Stimulated activated CD8-positive, alpha-beta memory T cell treated with anti-CD3 and anti-CD28 coated beads, Interleukin-12 subunit alpha, Interleukin-12 subunit beta, amount 100 ng/mL, for 1 hour (primary cell): Measurements from ENCODE around the gene RAD17.
A peak's percentile ranks its signal among the peaks of the same experiment; 100 is the strongest.
"Not testable (repeated sequence)": the region's sequence is repeated elsewhere in the genome, so short reads cannot be mapped to it uniquely, and the experiment has no call there.

ENCODE experiments used
- DNase-seq: peaks from one replicate; pipeline ENCODE4 v3.0.0-alpha.2; 2020; ENCODE audit warnings: low read depth

Gene RAD17

DNA sequence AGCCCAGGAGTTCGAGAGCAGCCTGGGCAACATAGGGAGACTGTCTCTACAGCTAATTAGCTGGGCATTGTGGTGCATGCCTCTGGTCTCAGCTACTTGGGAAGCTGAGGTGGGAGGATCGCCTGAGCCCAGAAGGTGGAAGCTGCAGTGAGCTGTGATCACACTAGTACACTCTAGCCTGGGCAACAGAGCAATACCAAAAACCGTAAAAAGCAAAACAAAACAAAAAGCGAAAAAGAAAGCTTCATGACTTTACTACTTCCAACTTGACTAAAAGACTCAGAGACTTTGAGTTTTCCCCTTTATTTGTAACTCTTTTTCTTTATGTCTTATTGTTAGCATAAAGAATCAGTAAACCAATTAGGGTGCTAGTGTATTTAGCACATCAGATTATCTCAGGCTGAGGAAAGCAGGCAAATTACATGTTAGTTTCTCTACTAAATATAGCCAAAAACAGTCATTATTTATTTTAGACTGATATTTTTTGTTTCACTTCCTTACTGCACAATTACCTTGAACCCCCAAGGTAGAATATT, 5.4 kb downstream of the RAD17 start:
- no peak for DNase-seq

DNA sequence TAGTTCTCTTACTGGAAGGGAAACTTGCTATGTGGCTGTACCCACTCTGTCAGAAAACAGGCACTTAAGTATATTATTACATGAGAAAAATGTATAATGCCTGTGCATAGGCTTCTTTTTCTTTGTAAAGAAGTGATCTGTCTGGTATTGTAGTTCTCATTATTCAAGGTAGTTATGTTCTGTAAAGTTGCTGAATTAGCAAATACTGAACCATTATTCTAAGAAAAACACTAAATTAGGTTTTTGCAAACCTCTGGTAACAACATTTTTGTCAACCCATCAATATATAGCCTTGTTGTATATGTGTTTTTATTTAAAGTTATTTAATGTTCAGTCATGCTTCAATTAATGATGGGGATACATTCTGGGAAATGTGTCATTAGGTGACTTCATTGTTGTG, 8.8 kb downstream of the RAD17 start:
- DNase-seq = no peak

DNA sequence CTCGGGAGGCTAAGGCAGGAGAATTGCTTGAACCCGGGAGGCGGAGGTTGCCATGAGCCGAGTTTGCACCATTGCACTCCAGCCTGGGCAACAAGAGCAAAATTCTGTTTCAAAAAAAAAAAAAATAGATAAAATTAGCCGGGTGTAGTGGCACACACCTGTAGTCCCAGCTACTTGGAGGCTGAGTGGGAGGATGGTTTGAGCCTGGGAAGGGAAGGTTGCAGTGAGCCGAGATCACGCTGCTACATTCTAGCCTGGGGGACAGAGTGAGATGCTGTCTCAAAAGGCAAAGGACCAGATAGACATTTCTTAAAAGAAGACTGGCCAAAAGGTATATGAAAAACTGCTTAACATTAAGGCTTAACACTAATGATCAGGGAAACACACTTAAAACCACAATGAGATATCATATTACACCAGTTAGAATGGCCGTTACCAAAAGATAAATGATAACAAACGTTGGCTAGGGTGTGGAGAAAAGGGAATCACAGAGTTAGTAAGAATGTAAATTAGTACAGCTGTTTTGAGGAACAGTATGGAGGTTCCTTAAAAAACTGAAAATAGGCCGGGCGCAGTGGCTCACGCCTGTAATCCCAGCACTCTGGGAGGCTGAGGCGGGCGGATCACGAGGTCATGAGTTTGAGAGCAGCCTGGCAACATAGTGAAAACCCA, 35.2 kb downstream of the RAD17 start:
- DNase-seq = no peak

DNA sequence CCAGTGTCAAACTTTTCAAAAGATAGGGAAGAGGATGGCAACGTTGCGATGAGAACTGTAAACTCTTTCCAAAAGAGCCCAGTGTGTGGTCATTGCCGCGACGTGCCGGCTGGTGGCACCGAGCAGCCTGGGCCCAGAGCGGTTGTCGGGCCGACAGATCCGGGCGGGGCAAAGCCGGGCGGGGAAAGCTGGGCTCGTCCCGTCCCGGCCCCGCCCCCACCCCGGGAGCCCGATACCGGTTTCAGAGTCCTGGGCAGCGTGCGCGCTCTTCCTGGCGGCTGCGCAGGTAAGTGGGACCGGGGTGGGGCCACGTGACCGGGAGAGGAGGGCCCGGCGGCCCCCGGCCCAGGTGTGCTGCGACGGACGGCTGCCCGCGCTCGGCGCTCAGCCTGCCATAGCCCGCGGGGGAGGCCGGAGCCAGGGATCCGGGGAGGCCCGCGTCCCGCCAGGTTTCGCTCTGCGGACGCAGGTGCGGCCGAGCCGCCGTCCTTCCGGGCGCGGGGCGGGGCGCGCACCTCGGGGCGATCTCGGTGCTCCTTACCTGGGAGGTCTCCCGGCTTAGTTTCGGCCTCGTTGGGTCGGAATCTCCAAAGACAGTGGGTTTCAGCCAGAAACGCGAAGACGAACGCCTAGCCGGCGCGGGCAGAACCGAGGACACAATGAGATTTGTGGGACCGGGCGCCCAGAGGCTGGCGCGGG, 45.4 kb downstream of the RAD17 start, which contains the start of gene MARVELD2:
Gene MARVELD2, plus strand, starts transcription at position 232 of the 699 bp plus-strand sequence. CDS start 4,270 bp downstream, outside the sequence.
- peak; percentile 16 for DNase-seq

DNA sequence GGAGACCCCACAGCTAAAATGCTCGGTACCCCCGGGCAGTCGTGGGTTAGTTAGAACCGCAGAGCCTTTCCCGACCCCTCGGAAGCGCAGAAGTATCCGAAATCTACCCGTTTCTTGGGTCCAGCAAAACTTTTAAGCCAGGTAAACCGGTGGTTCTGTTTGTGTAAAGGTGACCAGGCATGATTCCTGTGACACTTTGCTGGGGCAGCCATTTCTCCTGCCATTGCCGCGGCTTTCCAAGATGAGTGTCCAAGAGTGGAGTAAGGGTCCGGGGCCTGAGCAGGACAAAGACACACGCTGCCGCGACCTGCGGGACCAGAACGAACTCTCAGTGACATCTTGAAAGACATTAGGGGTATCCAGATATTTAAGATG, 46.0 kb downstream of the RAD17 start:
- no peak for DNase-seq

DNA sequence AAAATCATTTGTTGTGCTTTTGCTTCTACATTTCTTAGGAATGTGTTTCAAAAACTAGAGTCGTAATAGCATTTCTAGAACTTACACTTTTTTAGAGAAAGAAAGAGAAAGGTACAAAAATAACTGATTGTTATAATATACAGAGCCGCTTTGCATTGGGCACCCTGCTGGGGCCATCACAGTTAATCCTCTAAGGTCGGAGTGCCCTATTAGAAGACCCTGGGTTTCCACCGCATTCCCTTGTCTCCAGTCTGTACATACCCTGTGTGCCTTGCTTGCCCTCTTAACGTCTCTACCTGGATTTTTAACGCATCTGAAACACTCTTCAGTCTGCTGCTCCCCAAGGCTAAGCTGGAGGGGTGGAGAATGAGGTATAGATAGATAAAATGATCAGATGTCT, 46.6 kb downstream of the RAD17 start:
- DNase-seq = no peak

DNA sequence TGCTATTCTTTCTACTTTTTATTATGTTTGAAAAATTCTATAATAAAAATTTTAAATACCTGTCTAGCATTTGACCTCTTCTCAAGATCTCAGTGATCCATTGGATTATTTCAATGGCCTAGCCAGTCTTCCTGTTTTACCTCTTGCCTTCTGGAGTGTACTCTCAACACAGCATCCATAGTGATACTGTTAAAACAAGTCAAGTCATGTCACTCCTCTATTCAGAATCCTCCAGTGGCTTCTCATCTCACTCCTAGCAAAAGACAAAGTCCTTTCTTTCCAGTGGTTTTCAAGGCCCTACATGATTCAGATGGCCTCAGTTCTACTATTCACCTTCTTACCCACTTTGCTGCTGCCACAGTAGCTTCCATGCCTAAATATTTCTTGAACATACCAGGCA, 47.1 kb downstream of the RAD17 start:
- no peak for DNase-seq

DNA sequence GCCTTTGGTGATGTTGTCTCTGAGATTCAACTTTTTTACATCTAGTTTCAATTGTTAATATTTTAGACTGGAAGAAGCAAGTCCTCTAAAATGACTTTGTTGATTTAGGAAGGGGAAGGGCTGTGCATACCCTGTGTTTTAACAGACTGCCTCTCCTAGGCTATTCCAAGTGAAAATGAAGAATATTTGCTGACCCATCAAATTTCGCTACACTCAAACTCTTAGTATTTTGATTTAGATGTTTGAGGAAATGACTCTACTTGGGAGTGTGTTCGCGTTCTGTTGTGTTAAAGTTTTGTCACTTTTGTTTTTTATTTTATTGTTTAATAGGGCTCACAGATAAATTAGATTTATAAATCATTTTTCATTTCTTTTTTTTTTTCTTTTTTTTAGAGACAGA, 48.9 kb downstream of the RAD17 start:
- no peak for DNase-seq

DNA sequence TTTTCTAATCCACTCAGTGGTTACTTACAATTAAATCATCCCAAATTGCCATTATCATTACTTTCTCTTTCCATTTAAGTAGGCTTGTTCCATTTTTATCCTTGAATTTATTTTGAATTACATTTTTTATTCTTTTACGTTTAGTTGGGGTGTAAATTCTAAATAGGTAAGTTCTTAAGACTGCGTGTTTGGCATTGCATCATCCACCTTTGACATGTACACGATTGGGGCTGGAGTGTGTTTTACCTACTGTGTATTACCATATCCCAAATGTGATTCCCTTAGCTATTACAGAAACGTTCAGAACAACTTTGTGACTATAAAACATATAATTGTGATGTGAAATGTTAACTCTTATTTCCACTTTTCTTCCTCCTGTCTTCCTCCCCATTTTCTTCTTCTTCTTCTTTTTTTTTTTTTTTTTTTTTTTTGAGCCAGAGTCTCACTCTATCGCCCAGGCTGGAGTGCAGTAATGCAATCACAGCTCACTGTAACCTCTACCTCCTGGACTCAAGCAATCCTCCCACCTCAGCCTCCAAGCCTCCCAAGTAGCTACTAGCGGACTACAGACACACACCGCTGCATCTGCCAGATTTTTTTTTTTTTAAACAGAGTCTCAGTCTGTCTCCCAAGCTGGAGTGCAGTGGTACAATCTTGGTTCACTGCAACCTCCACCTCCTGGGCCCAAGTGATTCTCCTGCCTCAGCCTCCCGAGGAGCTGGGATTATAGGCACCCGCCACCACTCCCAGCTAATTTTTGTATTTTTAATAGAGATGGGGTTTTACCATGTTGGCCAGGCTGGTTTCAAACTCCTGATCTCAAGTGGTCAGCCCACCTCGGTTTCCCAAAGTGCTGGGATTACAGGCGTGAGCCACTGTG, 62.0 kb downstream of the RAD17 start:
- no peak for DNase-seq

DNA sequence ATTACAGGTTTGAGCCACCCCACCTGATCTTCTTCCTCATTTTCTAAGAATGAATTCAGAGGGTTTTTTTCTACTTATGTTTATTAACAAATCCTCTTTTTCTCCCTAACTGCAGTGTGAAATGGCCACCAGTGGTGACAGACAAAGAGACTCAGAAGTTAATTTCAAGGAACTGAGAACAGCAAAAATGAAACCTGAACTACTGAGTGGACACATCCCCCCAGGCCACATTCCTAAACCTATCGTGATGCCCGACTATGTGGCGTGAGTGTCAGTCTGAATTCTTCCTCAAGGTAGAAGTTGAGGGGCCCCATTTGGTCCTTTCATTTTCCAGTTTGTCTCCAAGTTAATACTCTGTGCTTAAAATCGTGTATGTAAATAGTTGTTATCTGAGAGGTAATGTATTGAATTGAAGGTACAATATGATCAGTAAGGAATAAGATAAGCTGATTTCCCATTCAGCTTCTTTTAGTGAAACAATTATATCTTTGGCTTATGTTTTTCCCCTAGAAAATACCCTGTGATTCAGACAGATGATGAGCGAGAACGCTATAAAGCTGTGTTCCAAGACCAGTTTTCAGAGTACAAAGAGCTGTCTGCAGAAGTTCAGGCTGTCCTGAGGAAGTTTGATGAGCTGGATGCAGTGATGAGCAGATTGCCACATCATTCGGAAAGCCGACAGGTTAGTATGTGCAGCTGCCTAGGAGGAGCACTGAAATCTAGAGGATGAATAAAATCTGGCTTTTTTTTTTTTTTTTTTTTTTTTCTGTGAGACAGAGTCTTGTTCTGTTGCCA, 63.0 kb downstream of the RAD17 start:
- no peak for DNase-seq

DNA sequence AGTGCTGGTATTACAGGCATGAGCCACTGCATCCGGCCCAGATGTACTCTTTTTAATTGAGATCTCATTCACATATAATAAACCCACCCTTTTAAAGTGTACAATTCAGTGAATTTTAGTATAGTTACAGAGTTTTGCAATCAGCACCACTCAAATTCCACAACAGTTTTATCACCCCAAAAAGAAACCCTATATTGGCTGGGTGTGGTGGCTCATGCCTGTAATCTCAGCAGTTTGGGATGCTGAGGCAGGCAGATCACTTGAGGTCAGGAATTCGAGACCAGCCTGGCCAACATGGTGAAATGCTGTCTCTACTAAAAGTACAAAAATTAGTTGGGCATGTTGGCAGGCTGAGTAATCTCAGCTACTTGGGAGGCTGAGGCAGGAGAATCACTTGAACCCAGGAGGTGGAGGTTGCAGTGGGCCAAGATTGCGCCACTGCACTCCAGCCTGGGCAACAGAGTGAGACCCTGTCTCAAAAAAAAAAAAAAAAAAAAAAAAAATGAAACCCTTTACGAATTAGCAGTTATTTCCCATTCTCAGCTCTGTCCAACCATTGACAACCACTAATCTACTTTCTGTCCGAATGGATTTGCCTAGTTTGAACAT, 65.8 kb downstream of the RAD17 start:
- DNase-seq = not testable (repeated sequence)

DNA sequence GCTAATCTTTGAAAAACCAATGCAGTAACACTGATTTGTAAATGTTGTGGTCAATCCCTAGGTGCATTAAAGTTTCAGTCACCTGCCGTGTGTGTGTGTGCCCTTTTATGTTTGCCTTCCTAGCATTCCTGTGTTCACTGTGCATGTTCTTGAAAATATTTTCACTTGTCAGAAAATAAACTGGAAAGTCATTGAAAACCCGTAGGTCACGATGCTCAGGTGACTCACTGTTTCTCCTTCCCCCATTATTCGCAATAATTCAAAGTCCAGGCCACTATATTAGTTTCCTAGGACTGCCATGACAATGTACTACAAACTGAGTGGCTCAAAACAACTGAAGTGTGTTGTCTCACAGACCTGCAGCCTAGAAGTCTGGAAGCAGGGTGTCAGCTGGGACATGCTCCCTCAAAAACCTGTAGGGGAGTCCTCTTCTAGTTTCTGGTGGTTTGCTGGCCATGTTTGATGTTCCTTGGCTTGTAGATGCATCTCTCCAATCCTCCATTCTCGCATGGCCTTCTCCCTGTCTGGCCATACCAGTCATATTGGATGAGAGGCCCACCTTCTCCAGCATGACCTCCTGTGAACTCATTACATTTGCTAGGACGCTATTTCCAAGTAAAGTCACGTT, 74.6 kb downstream of the RAD17 start:
- DNase-seq = no peak

DNA sequence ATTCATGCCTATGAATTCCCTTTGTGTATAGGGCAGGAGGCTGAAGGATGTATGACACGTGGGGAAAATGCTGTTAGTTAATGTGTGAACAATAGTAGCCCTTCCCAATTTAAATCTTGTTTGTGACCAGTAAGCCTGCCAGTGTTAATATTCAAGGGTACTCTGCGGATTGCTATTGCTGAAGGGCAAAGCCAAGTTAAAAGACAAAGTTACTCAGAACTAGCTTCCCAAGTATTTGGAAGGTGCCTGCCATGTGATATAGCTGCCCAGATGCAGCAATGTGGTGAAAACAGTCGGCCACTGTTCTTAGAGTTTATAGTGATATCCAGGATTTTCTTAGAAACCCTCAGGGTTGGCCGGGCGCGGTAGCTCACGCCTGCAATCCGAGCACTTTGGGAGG, 79.9 kb downstream of the RAD17 start:
- no peak for DNase-seq

DNA sequence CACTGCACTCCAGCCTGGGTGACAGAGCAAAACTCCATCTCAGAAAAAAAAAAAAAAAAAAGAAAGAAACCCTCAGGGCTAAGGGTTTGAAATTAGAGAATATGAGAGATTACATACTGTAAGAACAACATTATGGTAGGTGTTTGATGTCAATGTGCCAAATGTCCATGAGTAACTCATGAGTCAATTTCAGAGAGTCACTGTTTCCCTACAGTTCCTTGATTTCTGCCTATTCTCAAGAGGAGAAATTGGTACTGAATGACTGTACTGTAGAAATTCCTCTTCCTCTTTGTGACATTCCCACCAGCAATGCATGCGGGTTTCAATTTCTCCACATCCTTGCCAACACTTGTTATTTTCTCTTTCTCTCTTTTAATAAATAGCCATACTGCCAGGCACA, 80.5 kb downstream of the RAD17 start:
- no peak for DNase-seq

DNA sequence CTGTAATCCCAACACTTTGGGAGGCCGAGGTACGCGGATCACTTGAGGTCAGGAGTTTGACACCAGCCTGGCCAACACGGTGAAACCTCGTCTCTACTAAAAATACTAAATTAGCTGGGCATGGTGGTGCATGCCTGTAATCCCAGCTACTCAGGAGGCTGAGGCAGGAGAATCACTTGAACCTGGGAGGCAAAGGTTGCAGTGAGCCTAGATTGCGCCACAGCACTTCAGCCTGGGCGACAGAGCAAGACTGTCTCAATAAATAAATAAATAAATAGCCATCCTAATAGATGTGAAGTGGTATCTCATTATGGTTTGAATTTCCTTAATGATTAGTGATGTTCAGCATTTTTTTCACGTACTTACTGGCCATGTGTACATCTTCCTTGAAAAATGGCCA, 80.9 kb downstream of the RAD17 start:
- DNase-seq = not testable (repeated sequence)

DNA sequence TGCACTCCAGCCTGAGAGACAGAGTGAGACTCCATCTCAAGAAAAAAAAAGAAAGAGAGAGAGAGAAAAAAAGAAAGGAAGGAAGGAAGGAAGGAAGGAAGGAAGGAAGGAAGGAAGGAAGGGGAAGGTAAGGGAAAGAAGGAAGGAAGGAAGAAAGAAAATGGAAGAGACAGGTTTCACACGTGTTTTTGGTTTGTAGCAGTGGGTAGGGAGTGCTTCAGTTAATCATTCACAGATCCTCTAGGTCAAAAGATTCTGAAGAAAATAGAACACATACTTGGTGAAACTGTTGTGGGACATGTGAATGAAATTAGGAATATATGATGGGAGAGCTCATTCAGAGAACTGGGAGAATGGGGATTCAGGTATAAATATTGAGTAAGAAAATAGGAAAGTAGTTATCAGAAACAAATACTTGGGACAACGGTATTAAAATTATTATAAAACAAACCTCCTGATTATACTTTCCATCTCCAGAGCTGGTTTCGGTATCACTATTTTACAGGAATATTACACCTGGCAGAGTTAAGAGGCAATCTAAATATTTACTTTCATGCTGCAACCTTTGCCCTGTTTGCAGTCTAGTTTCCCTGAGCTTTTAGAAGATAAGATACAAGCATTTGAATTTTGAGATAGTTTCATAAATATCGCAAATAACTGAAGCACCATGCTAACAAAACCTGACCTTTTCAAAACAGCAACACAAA, 82.5 kb downstream of the RAD17 start:
- no peak for DNase-seq

DNA sequence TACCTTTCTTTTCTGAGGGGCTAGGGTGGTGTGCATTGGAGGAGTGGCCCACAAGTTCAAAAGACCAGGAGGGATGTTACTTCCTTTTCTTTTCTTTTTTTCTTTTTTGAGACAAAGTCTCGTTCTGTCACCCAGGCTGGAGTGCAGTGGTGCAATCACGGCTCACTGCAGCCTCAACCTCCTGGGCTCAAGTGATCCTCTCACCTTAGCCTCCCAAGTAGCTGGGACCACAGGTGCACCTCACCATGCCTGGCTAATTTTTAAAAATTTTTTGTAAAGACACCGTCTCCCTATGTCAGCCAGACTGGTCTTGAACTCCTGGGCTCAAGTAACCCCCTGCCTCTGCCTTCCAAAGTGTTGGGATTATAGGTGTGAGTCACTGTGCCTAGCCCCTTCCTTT, 83.9 kb downstream of the RAD17 start:
- DNase-seq = not testable (repeated sequence)

DNA sequence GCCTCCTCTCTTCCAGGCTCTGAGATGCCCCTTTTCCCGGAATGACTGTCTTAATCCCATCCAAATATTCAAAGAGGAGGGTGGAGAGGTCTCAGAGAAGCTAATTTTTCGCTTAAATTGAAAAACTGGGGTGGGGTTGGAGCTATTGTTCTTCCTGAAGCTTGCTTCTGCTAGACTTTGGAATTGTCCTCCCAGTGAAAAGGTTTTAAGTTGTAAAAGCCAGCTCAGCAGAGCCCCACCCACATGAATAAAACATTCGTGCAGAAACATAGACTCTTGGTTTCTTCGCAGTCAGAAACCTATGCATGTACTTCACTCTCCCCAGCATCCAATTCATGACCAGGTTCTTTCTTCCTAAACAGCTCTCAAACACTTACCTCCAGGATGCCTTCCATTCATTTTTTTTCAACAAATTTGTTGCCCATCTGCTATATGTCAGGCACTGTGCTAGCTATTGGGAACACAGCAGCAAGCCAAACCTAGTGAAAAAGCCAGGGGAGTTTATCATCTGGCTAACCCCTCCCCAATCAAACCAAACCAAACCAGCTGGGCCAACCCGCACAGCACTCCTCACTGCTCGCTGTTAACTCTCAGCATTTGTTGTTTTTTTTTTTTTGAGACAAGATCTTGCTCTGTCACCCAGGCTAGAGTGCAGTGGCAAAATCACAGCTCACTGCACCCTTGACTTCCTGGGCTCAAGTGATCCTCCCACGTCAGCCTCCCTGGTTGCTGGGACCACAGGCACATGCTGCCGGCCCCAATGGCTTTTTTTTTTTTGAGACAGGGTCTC, 85.0 kb downstream of the RAD17 start:
- no peak for DNase-seq

DNA sequence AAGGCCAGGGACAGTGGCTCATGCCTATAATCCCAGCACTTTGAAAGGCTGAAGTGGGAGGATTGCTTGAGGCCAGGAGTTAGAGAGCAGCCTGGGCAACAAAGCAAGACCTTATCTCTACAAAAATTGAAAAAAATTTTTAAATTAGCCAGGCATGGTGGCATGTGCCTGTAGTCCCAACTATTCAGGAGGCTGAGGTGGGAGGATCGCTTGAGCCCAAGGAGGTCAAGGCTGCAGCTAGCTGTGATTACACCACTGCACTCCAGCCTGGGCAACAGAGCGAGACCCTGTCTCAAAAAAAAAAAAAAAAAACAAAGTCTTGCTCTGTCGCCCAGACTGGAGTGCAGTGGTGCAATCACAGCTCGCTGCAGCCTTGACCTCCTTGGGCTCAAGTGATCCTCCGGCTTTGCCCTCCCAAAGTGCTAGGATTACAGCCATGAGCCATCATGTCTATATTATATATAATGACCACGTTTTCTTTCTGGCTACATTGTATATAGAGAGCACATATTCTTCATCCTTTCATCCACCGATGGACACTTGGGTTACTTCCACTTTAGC, 85.9 kb downstream of the RAD17 start:
- DNase-seq = not testable (repeated sequence)
